ENCODE data around the gene JAG1. TPM values are rescaled to one million over a fixed set of nuclear protein-coding genes. Genes with fewer than 3 reads are reported as not detected.

Gene JAG1
- total RNA-seq, 3 donors from 2014 or later: 87.1 to 104 (median 94.4) TPM

GRCh38 chr20:10674684-10675449, 1.1 kb upstream of the JAG1 start:
- no peaks in the 10 kb centered on the region for H3K36me3 ChIP-seq (ENCODE audit: low read depth)
- no peaks in the 10 kb centered on the region for H3K9me3 ChIP-seq
- peaks cover 7% of the 10 kb centered on the region for H3K4me1 ChIP-seq (ENCODE audit: low read depth)
- DNase-seq (peak; percentile 88 to 92 (median 90)), ATAC-seq (peak; percentile 76)
- peak overlapping the region; percentile 86 for H3K4me3 ChIP-seq
- peak; percentile 88 for TF ChIP-seq CTCF (IDR thresholded peaks at IDR 0.05)
- intact Hi-C loops (cut with DNase I, micrococcal nuclease): loop anchor here in 1 of 2 donors (10.0 kb wide), 1 partner anchor 190 kb away; no protein-coding TSS in a partner anchor

DNA sequence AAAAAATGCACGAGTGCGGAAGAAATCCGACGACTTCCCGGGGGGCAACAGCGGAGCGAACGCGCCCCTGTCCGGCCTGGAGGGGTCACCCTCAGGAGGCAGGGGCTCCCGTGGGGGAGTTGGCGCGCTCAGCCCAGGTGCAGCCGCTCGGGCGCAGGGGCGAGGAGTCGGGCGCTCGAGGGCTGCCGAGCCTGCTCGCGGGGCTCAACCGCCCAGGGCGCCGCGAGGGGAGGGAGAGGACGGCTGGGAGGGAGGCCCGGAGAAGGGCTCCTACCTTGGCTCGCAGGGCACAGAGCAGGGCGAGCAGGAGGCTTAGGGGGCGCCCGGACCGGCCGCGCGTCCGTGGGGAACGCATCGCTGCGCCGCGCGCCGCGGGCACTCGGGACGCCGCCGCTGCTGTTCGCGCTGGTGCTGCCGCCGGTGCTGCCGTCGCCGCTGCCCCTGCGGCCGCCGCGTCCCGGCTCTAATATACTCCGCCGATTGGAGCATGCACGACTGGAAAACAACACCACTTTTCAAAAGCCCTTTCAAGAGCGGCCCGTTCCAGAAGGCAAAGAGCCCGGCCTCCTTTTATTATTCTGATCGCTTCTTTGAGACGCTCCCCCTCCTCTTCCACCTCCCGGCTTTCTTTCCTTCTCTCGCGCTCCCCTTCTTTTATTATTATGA, 490 bp downstream of the JAG1 start:
- DNase-seq (peak; percentile 50 to 66 (median 61)), ATAC-seq (peak; percentile 2)
- intact Hi-C loops (cut with DNase I, micrococcal nuclease): loop anchor here in 1 of 2 donors (10.0 kb wide), 1 partner anchor 191 kb away; no protein-coding TSS in a partner anchor
- no peaks in the 10 kb centered on the region for H3K9me3 ChIP-seq
- H3K4me1 ChIP-seq (ENCODE audit: low read depth): peaks cover 14% of the 10 kb centered on the region
- H3K4me3 ChIP-seq: peak overlapping the region; percentile 86
- H3K36me3 ChIP-seq (ENCODE audit: low read depth): no peaks in the 10 kb centered on the region
- no peak for TF ChIP-seq CTCF (IDR thresholded peaks at IDR 0.05)

GRCh38 chr20:10672624-10673127, 1.1 kb downstream of the JAG1 start:
- DNase-seq (peak; percentile 71 to 81 (median 80)), ATAC-seq (peak; percentile 25)
- Histone ChIP-seq H3K4me3 (peak overlapping the region; percentile 86), H3K9me3 (no peaks in the 10 kb centered on the region), H3K36me3 (ENCODE audit: low read depth) (no peaks in the 10 kb centered on the region), H3K4me1 (ENCODE audit: low read depth) (peaks cover 14% of the 10 kb centered on the region)
- no peak for TF ChIP-seq CTCF (IDR thresholded peaks at IDR 0.05)
- intact Hi-C loops (cut with DNase I, micrococcal nuclease): loop anchor here in 1 of 2 donors (10.0 kb wide), 1 partner anchor 192 kb away; no protein-coding TSS in a partner anchor

GRCh38 chr20:10671919-10672623, 1.7 kb downstream of the JAG1 start:
- no peaks in the 10 kb centered on the region for H3K9me3 ChIP-seq
- TF ChIP-seq CTCF (IDR thresholded peaks at IDR 0.05): no peak
- ATAC-seq (peak; percentile 27), DNase-seq (peak; percentile 75 to 85 (median 82))
- intact Hi-C loops (cut with DNase I, micrococcal nuclease): loop anchor here in 1 of 2 donors (10.0 kb wide), 1 partner anchor 193 kb away; no protein-coding TSS in a partner anchor
- H3K4me1 ChIP-seq (ENCODE audit: low read depth): peaks cover 14% of the 10 kb centered on the region
- no peaks in the 10 kb centered on the region for H3K36me3 ChIP-seq (ENCODE audit: low read depth)
- peak overlapping the region; percentile 86 for H3K4me3 ChIP-seq
